ENCODE measurements around the gene IGSF21. TPM values are rescaled to one million over a fixed set of nuclear protein-coding genes. Genes with fewer than 3 reads are reported as not detected.

Gene IGSF21
- total and polyA plus RNA-seq, 2 of the 8 experiments (the other 6 are each of a cell fraction or from before 2014, with no cell fraction given): 22.5 to 28.5 TPM

DNA sequence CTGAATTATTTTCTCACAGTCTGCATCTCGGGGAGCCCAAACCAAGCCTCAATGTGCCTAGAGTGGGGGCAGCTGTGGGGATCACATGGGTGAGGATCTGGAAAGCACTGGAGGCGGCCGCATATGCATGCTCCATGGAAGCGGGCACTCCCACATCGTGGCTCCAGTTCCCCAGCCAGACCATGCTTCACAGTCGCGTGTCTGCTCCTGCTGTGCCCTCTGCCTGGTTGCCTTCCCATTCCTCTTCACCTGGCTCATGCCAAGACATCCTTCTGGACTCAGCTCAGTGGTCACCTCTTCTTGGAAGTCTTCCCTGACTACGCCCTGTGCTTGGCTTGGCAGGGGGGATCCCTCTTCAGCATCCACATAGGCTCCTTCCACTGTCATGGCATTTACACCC lies 32.8 kb downstream of the IGSF21 start:
- Histone ChIP-seq H3K36me3 (ENCODE audit: control insufficient read depth in 2 of 4, insufficient read depth in 4 of 4, low read length in 3 of 4) (no peaks in the 10 kb centered on the region), H3K23ac (ENCODE audit: insufficient read length) (no peak overlapping the region), H3K56ac (replicated peaks; ENCODE audit: insufficient read length, low read depth, low read length) (no peak overlapping the region), H3K79me1 (ENCODE audit: low read depth, low read length) (peaks cover 2% of the 10 kb centered on the region; the same call in 1 of the 2 replicates), H4K8ac (ENCODE audit: extremely low read depth, insufficient read depth, low read length) (no peak overlapping the region), H3K79me2 (ENCODE audit: control insufficient read depth in 1 of 2, insufficient read depth in 2 of 2, low read length in 2 of 2) (no peaks in the 10 kb centered on the region), H4K20me1 (replicated peaks in 1 of 2; ENCODE audit: control insufficient read depth in 1 of 2, insufficient read depth in 2 of 2, low read length in 2 of 2) (peaks cover 1 to 8% of the 10 kb centered on the region in 2 experiments), H3K23me2 (ENCODE audit: low read depth, low read length) (no peaks in the 10 kb centered on the region), H2BK12ac (ENCODE audit: low read depth, low read length) (no peak overlapping the region), H2AK5ac (ENCODE audit: low read depth, low read length) (no peak overlapping the region), H3K27me3 (replicated peaks in 1 of 4; ENCODE audit: control insufficient read depth in 3 of 4, extremely low read depth in 1 of 4, insufficient read depth in 3 of 4, low read length in 3 of 4) (no peaks in the 10 kb centered on the region), H3K9ac (replicated peaks in 1 of 4; ENCODE audit: extremely low read depth in 1 of 4, low read depth in 3 of 4, low read length in 3 of 4) (no peak overlapping the region), H2BK5ac (ENCODE audit: low read depth, low read length) (no peak overlapping the region), H3K4me1 (replicated peaks in 1 of 4; ENCODE audit: control insufficient read depth in 3 of 4, insufficient read depth in 4 of 4, low read length in 3 of 4) (peaks cover 0 to 6% (median 0%) of the 10 kb centered on the region in 4 experiments; a peak in 2 of 7 replicates), H3K14ac (ENCODE audit: insufficient read length) (no peak overlapping the region), H4K91ac (replicated peaks; ENCODE audit: insufficient read length, low read length) (no peak overlapping the region), H3K4me2 (ENCODE audit: insufficient read depth in 1 of 2, low read depth in 2 of 2, low read length in 2 of 2) (no peak overlapping the region), H3K18ac (ENCODE audit: extremely low read depth, low read length) (no peak overlapping the region), H3K4me3 (ENCODE audit: extremely low read depth in 1 of 4, insufficient read depth in 2 of 4, low read depth in 3 of 4, low read length in 4 of 4) (no peak overlapping the region), H2AFZ (ENCODE audit: low read length) (no peak overlapping the region), H2BK120ac (replicated peaks; ENCODE audit: low read depth, low read length) (no peak overlapping the region), H3K4ac (replicated peaks; ENCODE audit: insufficient read length, low read depth, low read length) (no peak overlapping the region), H3K27ac (ENCODE audit: low read depth, low read length) (no peak overlapping the region), H3K9me3 (ENCODE audit: insufficient read depth in 2 of 2, low read depth in 1 of 2, low read length in 1 of 2) (no peaks in the 10 kb centered on the region), H2BK15ac (ENCODE audit: low read length) (no peak overlapping the region), H4K5ac (ENCODE audit: insufficient read length, low read depth, low read length) (no peak overlapping the region), H2BK20ac (ENCODE audit: low read length) (no peak overlapping the region)
- FAIRE-seq (no peak), DNase-seq (ENCODE audit: low read depth in 1 of 2, low spot score in 2 of 2) (no peak)
- ChIA-PET POLR2A (ENCODE audit: partially characterized antibody) (interaction anchor here (1.1 to 1.4 kb wide), 2 partner anchors 16 to 31 kb away, joined by 3 read pairs; no protein-coding TSS in a partner anchor), CTCF (ENCODE audit: partially characterized antibody) (interaction anchor here (0.6 to 3.1 kb wide), 17 partner anchors 9 to 663 kb away, joined by 3 to 12 read pairs (median 3); no protein-coding TSS in a partner anchor)
- 80% methylated on average over 8 of the region's 8 CpGs; no CpG with 5 or more reads in 1 of the 2 experiments for WGBS, 2 experiments (ENCODE audit: extremely low coverage in 1 of 2, insufficient coverage in 1 of 2, insufficient read length in 1 of 2, insufficient replicate concordance in 2 of 2, low coverage in 1 of 2, low lambda C conversion rate in 2 of 2, missing lambda C conversion rate in 1 of 2)
- TF ChIP-seq SAP30 (IDR thresholded peaks at IDR 0.05; ENCODE audit: insufficient read depth, insufficient replicate concordance, low read length) (no peak), BACH1 (IDR thresholded peaks at IDR 0.05; ENCODE audit: low read length) (no peak), TEAD4 (IDR thresholded peaks at IDR 0.05; ENCODE audit: low read depth, low read length) (no peak), EP300 (IDR thresholded peaks at IDR 0.05; ENCODE audit: borderline replicate concordance in 1 of 2, low read depth in 2 of 2, low read length in 2 of 2) (no peak), JUND (IDR thresholded peaks at IDR 0.05; ENCODE audit: low read length) (no peak)
